SJSA1 (cell line): Measurements from ENCODE around the gene BIN2. TPM values are rescaled to one million over a fixed set of nuclear protein-coding genes. Genes with fewer than 3 reads are reported as not detected.

ENCODE experiments used
- DNase-seq, 2 experiments: peaks; one replicate each; pipeline ENCODE4 v3.0.0-alpha.2; 2015 to 2020; ENCODE audit warnings: low spot score in 2 of 2, low read depth in 1 of 2
- H3K27ac ChIP-seq: fragments of 250-450 bp; sonication (Bioruptor Pico); 2 replicates; pipeline ENCODE4 v1.5.1; 2020; ENCODE audit warnings: mild to moderate bottlenecking, moderate library complexity
- H3K27me3 ChIP-seq: fragments of 250-450 bp; sonication (Bioruptor Pico); replicated peaks from 2 replicates; pipeline ENCODE4 v1.5.1; 2020; ENCODE audit warnings: mild to moderate bottlenecking, moderate library complexity
- H3K36me3 ChIP-seq: fragments of 250-450 bp; sonication (Bioruptor Pico); 2 replicates; pipeline ENCODE4 v1.5.1; 2020; ENCODE audit warnings: mild to moderate bottlenecking
- H3K4me1 ChIP-seq: fragments of 250-450 bp; sonication (Bioruptor Pico); replicated peaks from 2 replicates; pipeline ENCODE4 v1.6.1; 2021; ENCODE audit warnings: mild to moderate bottlenecking
- H3K4me3 ChIP-seq: fragments of 250-450 bp; sonication (Bioruptor Pico); 2 replicates; pipeline ENCODE4 v1.5.1; 2020; ENCODE audit warnings: mild to moderate bottlenecking
- H3K9me3 ChIP-seq: fragments of 250-450 bp; sonication (Bioruptor Pico); replicated peaks from 2 replicates; pipeline ENCODE4 v1.5.1; 2020; ENCODE audit warnings: mild to moderate bottlenecking
- total RNA-seq: library from RNA; depleted of rRNA; stranded (reverse); fragments of >200 nt; shearing (Covaris generic); gene quantifications from 2 replicates; pipeline ENCODE4 v1.2.3, GENCODE V29; 2014

Gene BIN2
- total RNA-seq, 1 experiment from 2014 or later: 0.08 TPM

DNA sequence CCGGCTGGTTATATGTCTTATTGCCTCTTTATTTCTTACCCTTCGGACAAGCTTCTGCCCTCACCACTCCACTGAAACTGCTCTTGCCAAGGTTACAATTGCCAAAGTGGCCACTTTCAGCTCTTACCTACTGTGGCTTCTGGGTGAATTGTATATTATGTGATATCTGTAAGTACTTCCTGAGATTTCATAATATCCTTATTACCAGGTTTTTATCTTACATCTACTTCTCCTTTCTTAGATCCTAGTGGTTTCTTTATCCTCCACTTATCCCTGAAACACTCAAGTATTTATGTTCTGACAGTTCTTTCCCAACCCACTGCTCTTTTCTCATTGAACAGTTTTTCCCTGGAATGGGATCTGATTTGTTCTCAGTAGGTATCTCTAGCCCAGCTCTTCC lies 12.0 kb upstream of the BIN2 start:
- Histone ChIP-seq H3K4me1 (peaks cover 7% of the 10 kb centered on the region), H3K27ac (no peak overlapping the region)

DNA sequence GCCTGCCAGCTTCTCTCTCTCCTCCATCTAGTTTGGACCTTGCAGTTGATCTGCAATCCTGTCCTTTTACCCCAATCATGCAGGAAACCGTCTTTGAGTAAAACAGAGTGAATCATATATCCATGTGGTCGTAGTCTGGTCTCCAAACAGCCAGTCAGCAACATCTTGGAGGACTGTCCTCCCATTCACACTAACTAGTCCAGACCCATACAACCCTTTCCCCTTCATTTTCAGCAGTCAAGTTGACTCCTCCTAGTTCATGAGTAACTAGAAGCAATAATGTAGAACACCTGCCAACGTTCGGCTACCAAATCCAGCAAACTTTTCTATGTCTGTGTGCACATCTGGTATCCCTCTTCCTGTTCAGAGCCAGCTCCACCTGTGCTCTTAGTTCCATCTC lies 10.8 kb upstream of the BIN2 start:
- Histone ChIP-seq H3K4me1 (peaks cover 15% of the 10 kb centered on the region), H3K4me3 (no peak overlapping the region), H3K27ac (no peak overlapping the region), H3K9me3 (no peaks in the 10 kb centered on the region), H3K27me3 (no peaks in the 10 kb centered on the region), H3K36me3 (no peaks in the 10 kb centered on the region)
- no peak for DNase-seq

More for the DNA sequence above, 12.0 kb upstream of the BIN2 start:
- H3K4me3 ChIP-seq: no peak overlapping the region
- no peaks in the 10 kb centered on the region for H3K36me3 ChIP-seq
- H3K9me3 ChIP-seq: no peaks in the 10 kb centered on the region
- no peak for DNase-seq
- H3K27me3 ChIP-seq: no peaks in the 10 kb centered on the region

DNA sequence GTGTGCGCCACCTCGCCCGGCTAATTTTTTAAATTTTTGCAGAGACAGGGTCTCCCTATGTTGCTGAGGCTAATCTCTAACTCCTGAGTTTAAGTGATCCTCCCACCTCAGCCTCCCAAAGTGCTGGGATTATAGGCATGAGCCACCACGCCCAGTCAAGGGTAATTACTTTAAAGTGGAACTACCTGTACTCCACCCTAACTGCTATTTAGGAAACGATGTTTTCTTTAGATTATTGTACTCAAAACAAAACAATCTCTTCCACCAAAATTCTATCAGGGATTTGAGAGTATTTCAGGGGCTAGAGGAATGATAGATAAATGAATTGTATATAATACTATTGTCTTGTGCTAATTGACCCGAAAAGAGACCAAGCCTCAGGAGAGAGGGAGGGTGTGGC lies 9.6 kb upstream of the BIN2 start:
- Histone ChIP-seq H3K27ac (no peak overlapping the region), H3K4me3 (no peak overlapping the region), H3K4me1 (peaks cover 17% of the 10 kb centered on the region), H3K27me3 (no peaks in the 10 kb centered on the region), H3K9me3 (no peaks in the 10 kb centered on the region), H3K36me3 (no peaks in the 10 kb centered on the region)
- DNase-seq: no peak

DNA sequence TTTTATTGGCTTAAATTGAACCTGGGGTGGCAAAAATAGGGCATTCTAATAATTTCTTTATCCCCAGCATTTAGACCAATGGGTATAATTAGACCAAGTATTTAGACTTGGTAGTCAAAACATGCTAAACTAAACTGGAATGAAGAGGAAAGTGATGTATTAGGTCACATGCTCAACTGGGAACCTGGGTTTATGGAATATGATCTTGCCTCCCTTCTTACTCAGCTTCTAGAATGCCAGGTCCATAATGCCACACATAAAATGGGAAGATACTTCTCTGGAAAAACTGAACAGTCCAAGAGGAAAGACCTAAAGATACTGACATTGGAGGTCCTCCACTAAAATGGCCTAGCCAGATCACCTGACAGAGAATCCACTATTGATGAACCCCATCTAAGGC lies 6.2 kb upstream of the BIN2 start:
- no peak overlapping the region for H3K4me3 ChIP-seq
- H3K4me1 ChIP-seq: peaks cover 40% of the 10 kb centered on the region
- H3K9me3 ChIP-seq: no peaks in the 10 kb centered on the region
- no peaks in the 10 kb centered on the region for H3K36me3 ChIP-seq
- no peaks in the 10 kb centered on the region for H3K27me3 ChIP-seq
- no peak for DNase-seq
- H3K27ac ChIP-seq: no peak overlapping the region

DNA sequence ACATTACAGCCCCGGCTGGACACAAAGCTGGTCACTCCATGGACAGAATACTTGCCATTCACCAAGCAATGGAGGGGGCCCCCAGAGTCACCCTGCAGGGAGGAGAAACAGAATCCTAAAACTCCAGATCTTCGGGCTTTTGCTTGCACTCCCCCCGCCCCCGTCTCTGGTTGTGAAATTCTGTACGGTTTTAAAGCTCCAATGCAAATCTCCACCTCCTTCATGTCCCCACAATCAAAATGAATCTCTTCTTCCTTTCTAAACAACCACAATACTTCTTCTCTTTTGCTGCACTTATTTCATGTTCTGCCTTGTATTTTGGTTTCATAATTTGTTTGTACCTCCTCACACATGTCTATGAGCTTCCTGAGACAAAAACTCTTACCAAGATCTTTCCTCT lies 5.8 kb upstream of the BIN2 start:
- Histone ChIP-seq H3K9me3 (no peaks in the 10 kb centered on the region), H3K36me3 (no peaks in the 10 kb centered on the region), H3K27ac (no peak overlapping the region), H3K4me1 (peaks cover 40% of the 10 kb centered on the region), H3K27me3 (no peaks in the 10 kb centered on the region), H3K4me3 (no peak overlapping the region)
- no peak for DNase-seq

DNA sequence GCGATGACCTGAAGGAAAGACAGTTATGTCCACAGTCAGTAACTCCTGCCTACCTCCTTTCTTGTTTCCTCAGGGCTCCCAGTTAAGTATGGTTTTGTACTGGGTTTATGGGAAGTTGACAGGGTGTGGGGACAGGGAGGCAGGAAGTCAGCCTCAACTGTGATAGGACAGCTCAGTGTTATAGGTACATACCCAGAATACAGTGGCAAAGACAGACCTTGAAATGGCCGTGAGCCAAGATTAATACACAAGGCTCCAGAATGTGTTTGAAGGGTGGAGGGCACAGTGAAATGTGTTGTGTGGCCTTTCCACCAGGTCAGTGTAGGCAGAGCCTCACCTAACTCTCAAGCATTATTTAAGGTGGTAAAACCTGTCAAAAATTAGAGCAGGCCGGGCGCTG lies 4.6 kb upstream of the BIN2 start:
- H3K9me3 ChIP-seq: no peaks in the 10 kb centered on the region
- peaks cover 40% of the 10 kb centered on the region for H3K4me1 ChIP-seq
- H3K4me3 ChIP-seq: no peak overlapping the region
- H3K27ac ChIP-seq: no peak overlapping the region
- no peaks in the 10 kb centered on the region for H3K36me3 ChIP-seq
- DNase-seq: no peak
- no peaks in the 10 kb centered on the region for H3K27me3 ChIP-seq

DNA sequence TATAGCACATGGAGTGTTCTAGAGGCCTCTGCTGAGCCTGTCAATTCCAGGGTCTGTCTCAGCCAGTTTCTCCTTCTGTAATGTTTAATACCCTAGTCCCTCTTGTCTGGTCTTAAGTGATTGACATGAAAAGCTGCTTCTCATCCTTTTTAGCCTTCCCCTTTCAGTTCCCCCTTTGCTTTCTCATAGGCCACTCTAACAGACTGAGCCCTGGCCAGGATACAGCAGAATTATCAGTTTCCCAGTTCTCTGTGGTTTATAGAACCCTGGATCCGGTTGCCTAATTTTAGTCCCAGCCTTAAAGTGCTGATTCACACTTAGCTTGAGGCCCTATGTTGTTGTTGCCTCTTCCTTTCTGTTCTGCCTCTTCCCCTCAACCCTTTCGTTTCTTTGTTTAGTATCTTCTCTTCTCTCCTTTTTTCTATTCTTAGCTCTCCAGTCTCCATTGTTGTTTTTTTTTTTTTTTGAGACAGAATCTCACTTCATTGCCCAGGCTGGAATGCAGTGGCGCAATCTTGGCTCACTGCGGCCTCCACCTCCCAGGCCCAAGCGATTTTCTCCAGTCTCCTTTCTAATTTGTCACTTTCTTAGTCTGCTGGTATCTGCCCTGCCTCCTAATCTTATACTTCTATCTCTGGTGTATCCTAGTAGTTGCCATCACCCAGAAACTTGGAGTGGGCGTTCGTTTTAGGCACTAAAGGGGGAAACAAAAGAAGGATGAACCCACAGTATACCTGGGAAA lies 2.9 kb upstream of the BIN2 start:
- H3K36me3 ChIP-seq: no peaks in the 10 kb centered on the region
- H3K4me3 ChIP-seq: no peak overlapping the region
- peak; percentile 60 to 87 for DNase-seq
- no peaks in the 10 kb centered on the region for H3K27me3 ChIP-seq
- H3K9me3 ChIP-seq: no peaks in the 10 kb centered on the region
- H3K4me1 ChIP-seq: peaks cover 41% of the 10 kb centered on the region
- peak overlapping the region; percentile 95 for H3K27ac ChIP-seq

DNA sequence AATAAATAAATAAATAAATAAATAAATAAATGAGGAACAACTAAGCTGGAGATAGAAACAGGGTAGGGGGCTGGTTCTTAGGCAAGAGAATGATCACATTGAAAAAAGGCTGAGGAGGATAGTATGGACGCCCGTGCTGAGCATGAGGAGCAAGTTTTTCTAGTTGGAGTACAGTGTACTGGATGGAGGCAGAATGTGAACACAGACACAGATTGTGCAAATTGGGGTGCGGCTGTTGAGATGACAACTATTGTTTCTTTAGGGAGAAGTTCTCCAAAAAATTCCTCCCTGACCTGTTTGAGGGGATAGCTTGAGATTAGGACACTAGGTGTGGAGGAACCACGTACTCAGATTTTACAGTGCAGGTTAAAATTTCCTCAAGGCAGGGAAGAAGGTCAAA lies 979 bp upstream of the BIN2 start:
- Histone ChIP-seq H3K9me3 (no peaks in the 10 kb centered on the region), H3K27ac (no peak overlapping the region), H3K27me3 (no peaks in the 10 kb centered on the region), H3K4me3 (no peak overlapping the region), H3K36me3 (no peaks in the 10 kb centered on the region), H3K4me1 (peaks cover 46% of the 10 kb centered on the region)
- DNase-seq: no peak

DNA sequence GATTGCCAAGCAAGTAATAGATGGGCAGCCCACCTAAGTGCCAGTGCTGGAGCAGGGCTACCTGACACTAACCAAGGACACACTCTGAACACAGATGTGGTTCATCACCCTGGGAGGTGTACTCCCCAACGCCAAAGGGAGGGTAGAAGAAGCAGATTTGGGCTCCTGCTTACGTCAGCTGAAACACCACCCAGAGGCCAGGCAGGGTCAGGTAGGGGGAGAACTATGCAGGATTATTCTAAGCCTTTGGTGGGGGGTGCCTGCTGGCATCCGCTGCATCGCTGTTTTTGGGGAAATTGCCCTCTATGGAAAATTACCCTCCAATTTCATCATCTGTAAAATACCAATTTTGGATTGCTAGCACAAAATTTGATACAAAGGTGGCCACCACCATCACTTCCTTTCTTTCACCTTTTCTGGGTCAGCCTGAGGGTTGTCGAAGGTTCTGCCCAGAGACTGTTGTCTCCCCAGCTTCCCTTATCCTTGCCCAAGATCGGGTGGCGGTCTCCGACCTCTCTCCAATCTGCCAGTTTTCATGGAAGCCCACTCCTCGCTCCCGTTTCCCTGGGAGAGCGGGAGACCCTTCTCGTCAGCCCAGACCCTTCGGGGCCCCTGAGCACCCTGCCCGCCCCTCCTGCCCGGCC lies 535 bp downstream of the BIN2 start:
- no peak for DNase-seq
- H3K4me1 ChIP-seq: peaks cover 56% of the 10 kb centered on the region
- no peaks in the 10 kb centered on the region for H3K36me3 ChIP-seq
- H3K27me3 ChIP-seq: no peaks in the 10 kb centered on the region
- no peaks in the 10 kb centered on the region for H3K9me3 ChIP-seq
- H3K27ac ChIP-seq: no peak overlapping the region
- H3K4me3 ChIP-seq: no peak overlapping the region

DNA sequence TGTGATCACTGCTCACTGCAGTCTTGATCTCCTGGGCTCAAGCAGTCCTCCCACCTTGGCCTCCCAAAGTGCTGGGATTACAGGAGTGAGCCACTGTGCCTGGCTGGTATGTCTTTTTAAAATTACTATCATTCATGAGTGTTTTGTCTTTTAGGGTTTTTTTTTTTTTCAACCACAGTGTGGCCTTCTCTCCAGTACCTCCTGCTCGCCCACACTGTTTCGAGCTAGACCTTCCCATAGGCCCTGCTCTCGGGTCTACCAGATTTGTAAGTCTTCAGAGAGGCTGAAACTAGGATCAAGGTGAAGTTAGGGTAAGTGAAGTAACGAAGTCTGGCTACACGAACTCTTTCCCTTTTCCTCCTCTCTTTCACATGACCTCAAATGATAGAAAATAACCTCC lies 1.5 kb downstream of the BIN2 start:
- Histone ChIP-seq H3K27ac (no peak overlapping the region), H3K4me3 (no peak overlapping the region)

DNA sequence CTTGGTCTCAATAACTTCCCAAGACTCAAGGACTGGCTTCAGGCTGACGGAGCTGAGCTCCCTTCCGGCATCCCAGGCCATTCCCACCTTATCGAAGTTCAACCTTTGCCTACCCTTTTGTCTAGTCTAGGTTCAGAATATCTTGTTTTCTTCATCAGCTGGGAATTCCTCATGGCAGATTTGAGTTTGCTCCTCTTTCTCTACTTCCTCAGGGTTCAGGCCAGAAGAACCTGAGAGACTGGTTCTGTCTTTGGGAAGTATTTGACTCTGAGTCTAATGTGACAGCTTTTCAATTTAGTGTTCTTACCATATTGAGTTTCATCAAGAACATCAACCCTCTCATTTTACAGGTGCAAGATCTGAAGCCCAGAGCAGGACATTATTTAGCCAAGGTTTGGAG lies 2.1 kb downstream of the BIN2 start:
- Histone ChIP-seq H3K27me3 (no peaks in the 10 kb centered on the region), H3K27ac (no peak overlapping the region; the same call in 1 of the 2 replicates), H3K36me3 (no peaks in the 10 kb centered on the region), H3K9me3 (no peaks in the 10 kb centered on the region), H3K4me3 (no peak overlapping the region), H3K4me1 (peaks cover 45% of the 10 kb centered on the region)
- no peak for DNase-seq

More for the DNA sequence above, 1.5 kb downstream of the BIN2 start:
- Histone ChIP-seq H3K36me3 (no peaks in the 10 kb centered on the region), H3K9me3 (no peaks in the 10 kb centered on the region), H3K27me3 (no peaks in the 10 kb centered on the region), H3K4me1 (peaks cover 50% of the 10 kb centered on the region)
- no peak for DNase-seq

DNA sequence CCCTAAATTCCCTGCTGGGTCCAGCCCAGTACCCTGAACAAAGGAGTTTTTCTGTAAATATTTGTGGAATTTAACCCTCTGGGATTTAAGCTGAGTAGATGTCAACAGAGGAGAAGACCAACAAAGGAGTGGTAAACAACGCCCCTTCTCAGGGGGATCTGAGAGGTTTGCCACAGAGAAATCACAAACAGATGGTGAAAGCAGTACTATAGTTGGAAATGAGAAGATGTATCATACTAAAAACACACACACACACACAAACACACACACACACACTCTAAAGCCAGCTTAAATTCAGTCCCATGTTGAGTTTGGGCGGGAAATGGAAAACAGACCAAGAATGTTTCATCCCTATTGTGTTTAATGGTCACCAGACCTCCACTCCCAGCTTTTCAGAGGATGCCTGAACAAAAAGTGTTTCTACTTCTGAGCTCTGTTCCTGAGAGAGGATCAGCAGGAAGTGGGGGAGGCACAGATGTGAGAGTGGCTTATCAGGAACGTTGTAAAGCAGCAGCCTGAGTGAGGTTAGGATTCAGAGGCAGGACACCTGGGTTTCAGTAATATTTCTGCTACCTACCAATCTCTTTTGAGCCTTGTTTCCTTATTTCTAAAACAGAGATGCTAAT lies 3.2 kb downstream of the BIN2 start:
- peak; percentile 84 to 95 for DNase-seq

DNA sequence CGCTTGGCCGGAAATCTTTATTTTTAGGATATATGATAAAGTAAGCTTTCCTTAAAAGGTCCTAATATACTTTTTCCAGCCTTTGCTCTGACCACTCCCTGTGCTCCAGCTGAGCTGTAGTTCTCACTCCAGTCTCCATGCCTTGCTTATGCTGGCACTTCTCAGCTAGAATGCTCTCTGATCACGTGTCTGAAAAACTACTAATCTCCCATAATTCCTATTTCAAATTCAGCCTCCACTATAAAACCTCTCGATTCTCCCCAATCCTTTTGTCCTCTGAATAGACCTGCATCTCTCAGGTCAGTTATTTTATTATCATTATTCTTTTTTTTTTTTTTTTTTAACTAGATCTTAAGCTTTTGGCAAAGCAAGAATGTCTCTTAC lies 3.7 kb downstream of the BIN2 start:
- Histone ChIP-seq H3K27ac (peak overlapping the region; percentile 81), H3K9me3 (no peaks in the 10 kb centered on the region), H3K4me1 (peaks cover 34% of the 10 kb centered on the region), H3K27me3 (no peaks in the 10 kb centered on the region), H3K4me3 (no peak overlapping the region), H3K36me3 (no peaks in the 10 kb centered on the region)
- no peak for DNase-seq

More for the DNA sequence above, 3.2 kb downstream of the BIN2 start:
- peak overlapping the region; percentile 81 for H3K27ac ChIP-seq
- peaks cover 34% of the 10 kb centered on the region for H3K4me1 ChIP-seq
- no peak overlapping the region for H3K4me3 ChIP-seq
- no peaks in the 10 kb centered on the region for H3K27me3 ChIP-seq
- H3K9me3 ChIP-seq: no peaks in the 10 kb centered on the region
- H3K36me3 ChIP-seq: no peaks in the 10 kb centered on the region

DNA sequence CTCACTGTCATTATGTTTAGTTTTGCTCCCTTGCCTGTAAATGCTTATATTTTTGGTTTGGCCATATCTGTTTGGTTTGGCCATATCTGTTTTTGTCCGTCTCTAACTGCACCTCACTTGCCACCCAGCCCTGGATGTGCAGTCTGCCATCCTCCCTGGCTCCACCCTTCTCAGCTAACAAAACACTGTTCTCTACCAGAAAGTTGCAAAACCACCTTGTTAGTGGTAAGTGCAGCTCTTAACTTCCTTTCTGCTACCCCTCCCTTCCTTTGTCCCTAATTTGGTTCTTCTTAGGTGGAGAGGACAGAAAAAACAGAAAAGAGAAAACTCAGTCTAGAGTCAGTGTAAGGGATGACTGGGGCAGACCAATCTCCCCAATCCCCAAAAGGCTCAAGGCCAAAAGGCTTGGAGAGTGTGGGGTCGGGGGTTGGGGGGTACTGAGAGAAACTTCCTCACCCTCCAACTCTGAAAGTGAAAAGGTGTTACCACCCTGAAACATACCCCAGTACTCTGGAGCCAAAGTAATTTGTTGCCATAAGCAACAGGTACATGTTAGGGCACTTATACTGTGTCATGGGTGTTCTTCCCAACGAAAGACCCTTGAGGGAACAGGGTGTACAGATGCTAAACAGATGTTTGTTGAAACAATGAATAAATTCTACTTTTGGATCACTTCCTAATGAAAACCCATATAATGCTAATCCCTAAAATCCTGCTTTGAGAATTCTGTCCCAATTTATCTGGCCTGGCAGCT lies 5.0 kb downstream of the BIN2 start:
- no peaks in the 10 kb centered on the region for H3K36me3 ChIP-seq
- H3K27me3 ChIP-seq: no peaks in the 10 kb centered on the region
- no peak for DNase-seq

More for the DNA sequence above, 5.0 kb downstream of the BIN2 start:
- H3K9me3 ChIP-seq: no peaks in the 10 kb centered on the region
- H3K27ac ChIP-seq: no peak overlapping the region
- no peak overlapping the region for H3K4me3 ChIP-seq
- H3K4me1 ChIP-seq: peaks cover 34% of the 10 kb centered on the region
